Activated T-helper 1 cell treated with anti-CD3 and anti-CD28 coated beads, Interleukin-12 subunit alpha, Interleukin-12 subunit beta, Interleukin-2, Interleukin-4 antibody, amounts not matched to agents 30 ng/mL and 10 ng/mL and 1 ng/mL, durations not matched to agents 14 hours and 24 hours and 36 hours (primary cell): Measurements from ENCODE around the gene IL21R. TPM values are rescaled to one million over a fixed set of nuclear protein-coding genes. Genes with fewer than 3 reads are reported as not detected.

Experiments used
- DNase-seq: peaks from one replicate; pipeline ENCODE4 v3.0.0; 2021; ENCODE audit warnings: low spot score
- H3K27ac Mint-ChIP-seq: one replicate; pipeline ENCODE4 v1.8.0; 2021; ENCODE audit warnings: mild to moderate bottlenecking, mixed read lengths
- H3K27me3 Mint-ChIP-seq: one replicate; pipeline ENCODE4 v1.8.0; 2022; ENCODE audit warnings: mild to moderate bottlenecking, moderate library complexity, mixed read lengths; ENCODE audit not compliant: insufficient read depth
- H3K36me3 Mint-ChIP-seq: one replicate; pipeline ENCODE4 v1.8.0; 2021; ENCODE audit warnings: low read depth, mixed read lengths
- H3K4me1 Mint-ChIP-seq: one replicate; pipeline ENCODE4 v1.8.0; 2021; ENCODE audit warnings: low read depth, mixed read lengths
- H3K4me3 Mint-ChIP-seq: one replicate; pipeline ENCODE4 v1.8.0; 2021; ENCODE audit warnings: mild to moderate bottlenecking, moderate library complexity, mixed read lengths
- H3K9me3 Mint-ChIP-seq: one replicate; pipeline ENCODE4 v1.8.0; 2021; ENCODE audit warnings: mixed read lengths
- intact Hi-C: fragments of 100-400 bp; cut with micrococcal nuclease; formaldehyde crosslinking; loops from one replicate; pipeline ENCODE4 v1.15.1; 2024
- total RNA-seq: library from RNA; stranded (reverse); gene quantifications from 2 replicates; pipeline ENCODE4 v1.2.3, GENCODE V29; 2022

Gene IL21R
- total RNA-seq, 1 donor from 2014 or later: 101 TPM

DNA sequence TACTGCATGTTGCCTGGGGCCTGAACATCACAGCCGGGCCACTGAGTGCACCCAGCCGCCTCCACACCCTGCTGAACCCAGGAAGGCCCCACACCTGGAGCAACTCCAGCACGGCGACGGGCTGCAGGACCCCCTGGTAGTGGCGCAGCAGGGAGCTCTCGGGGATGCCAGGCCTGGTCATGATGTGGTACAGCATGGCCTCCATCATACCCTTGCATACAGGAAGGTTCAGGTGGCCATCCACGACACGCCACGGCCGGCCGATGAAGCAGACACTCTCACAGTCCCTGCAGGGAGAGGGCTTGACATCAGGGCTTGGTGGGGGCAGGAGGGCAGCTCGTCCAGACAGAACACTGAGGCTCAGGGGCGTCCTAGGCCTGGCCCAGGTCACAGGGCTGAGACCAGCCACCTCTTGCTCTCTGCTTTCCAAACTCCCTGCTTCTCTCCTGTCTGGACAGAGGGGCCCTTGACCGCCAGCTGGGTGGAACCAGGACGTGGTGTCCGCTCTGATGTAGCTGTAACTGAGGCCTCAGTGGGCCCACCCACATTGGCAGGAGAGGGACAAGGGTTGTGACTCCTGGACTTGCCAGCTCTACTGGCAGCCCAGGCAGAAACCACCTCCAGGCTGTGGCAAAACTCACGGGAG lies 60.3 kb downstream of the IL21R start:
- peaks cover 15% of the 10 kb centered on the region for H3K4me1 Mint-ChIP-seq
- H3K36me3 Mint-ChIP-seq: peaks cover 27% of the 10 kb centered on the region
- no peak overlapping the region for H3K4me3 Mint-ChIP-seq
- intact Hi-C loops: no loop called here
- H3K9me3 Mint-ChIP-seq: no peaks in the 10 kb centered on the region
- no peaks in the 10 kb centered on the region for H3K27me3 Mint-ChIP-seq
- DNase-seq: no peak
- no peak overlapping the region for H3K27ac Mint-ChIP-seq

DNA sequence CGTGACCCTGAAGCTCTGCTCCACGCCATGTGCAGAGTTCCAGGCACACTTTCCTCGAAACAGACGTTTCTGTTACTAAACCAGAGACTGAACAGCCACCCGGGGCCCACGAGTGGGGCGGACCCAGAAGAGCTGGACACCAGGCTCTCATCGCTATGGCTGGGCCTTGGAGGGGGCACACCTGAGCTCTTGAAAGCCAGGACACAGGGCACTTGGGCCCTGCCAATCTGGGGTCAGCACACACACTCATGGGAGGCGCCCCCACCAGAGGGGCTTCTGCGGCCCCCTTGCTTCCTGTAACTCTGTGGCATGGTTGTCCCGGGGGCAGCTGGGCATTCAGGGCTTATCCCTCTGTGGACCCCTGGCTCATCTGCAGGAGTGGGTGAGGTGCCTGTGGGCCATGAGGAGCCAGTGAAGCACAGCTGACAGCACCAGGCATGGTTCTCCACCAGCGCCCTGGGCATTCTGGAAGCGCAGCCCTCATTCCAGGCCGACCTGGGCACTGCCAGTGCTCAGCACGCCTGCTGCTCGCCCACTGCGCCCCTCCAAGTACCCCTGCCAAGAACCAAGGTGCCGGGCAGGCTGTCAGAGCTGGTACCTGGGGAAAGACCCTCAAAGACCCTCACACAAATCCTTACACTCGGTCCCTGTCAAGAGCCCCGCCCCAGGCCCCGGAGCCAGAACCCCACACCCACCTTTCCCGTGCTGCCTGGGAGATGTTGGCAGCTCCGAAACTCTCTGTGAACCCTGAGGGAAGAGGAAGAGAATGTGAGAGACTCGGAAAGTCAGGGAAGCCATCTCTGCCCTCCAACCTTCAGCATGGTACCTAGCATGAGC lies 61.1 kb downstream of the IL21R start:
- peak overlapping the region; percentile 63 for H3K27ac Mint-ChIP-seq
- peaks cover 31% of the 10 kb centered on the region for H3K36me3 Mint-ChIP-seq
- intact Hi-C loops: no loop called here
- no peak overlapping the region for H3K4me3 Mint-ChIP-seq
- H3K27me3 Mint-ChIP-seq: no peaks in the 10 kb centered on the region
- no peaks in the 10 kb centered on the region for H3K9me3 Mint-ChIP-seq
- peaks cover 13% of the 10 kb centered on the region for H3K4me1 Mint-ChIP-seq
- no peak for DNase-seq

DNA sequence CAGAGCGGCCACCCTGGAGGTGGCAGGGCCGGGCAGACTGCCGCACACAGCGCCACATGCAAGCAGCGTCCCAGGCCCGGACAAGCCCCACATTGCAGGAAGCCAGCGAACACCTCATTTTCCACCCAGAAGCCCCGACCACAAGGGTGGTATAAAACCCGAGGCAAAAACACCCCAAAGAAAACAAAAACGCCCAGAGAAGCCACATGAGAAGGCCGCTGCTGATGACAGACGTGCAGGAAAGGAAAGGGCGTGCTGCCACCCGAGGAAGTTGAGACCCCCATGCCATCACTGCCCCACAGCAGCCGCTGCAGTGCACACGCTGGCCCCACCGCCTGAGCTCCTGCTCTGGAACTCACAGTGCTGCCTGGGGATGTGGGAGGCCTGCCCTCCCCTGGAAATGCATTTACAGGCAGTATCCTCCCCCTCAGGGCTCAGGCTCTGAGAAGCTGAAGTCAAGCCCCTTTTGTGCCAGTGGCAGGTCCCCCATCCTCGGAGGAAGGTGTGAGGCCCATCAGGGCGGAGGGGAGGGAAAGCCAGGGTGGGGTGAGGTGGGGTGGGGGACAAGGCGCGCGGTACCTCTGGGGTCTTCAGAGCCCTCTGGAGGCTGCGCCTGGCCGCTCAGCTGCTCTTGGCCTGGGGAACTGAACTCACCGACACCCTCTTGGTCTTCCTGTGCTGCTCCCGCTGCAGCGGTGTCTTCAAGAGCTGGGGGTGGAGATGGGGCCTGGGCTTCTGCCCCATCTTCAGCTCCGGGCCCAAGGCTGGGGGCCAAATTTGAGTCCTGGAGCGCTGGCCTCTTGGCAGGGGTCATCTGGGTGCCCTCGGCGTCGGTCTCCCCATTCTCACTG lies 62.0 kb downstream of the IL21R start:
- H3K4me1 Mint-ChIP-seq: peaks cover 13% of the 10 kb centered on the region
- H3K36me3 Mint-ChIP-seq: peaks cover 33% of the 10 kb centered on the region
- peak overlapping the region; percentile 63 for H3K27ac Mint-ChIP-seq
- no peak for DNase-seq
- H3K27me3 Mint-ChIP-seq: no peaks in the 10 kb centered on the region
- intact Hi-C loops: no loop called here
- H3K4me3 Mint-ChIP-seq: no peak overlapping the region
- H3K9me3 Mint-ChIP-seq: no peaks in the 10 kb centered on the region

DNA sequence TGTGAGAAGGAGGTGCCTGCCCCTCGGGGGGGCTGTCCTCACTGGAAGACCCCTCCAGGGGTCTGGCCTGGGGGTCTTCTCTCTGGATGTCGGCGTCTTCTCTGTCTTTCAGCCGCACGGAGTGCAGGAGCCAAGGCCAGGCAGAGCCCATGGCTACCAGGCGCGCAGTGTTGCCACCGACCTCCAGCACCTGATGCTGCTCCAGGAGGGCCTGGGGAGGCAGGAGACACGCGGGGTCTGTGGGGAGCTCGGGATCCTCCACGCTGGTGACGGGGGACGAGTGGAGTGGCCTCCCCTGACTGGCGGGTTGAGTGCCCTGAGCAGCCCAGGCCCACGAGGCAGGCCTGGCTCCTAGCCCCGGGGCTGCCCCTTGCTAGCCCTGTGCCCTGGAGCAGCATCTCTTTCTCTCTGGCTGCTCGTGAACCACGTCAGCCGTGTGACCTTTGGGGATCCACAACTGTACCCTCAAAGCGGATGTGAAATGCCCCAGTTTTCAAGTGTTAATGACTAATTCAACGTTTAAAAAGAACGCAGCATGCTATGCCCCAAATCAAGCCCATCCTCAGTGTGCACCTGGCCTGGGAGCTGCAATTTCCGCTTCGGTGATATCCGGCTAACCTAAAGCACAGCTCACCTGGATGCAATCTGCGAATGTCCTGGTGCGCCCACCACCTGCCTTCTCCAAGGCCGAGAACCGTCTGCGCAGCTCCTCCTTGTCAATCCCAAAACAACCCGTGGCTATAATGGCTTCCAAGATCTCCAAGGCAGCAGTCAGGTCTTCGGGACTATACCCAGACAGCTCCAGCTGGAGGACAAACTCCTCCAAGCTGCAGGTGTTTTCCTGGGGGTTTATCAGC lies 62.9 kb downstream of the IL21R start:
- Mint-ChIP-seq H3K4me1 (peaks cover 7% of the 10 kb centered on the region), H3K27ac (peak overlapping the region; percentile 48), H3K4me3 (no peak overlapping the region), H3K36me3 (peaks cover 35% of the 10 kb centered on the region), H3K9me3 (no peaks in the 10 kb centered on the region), H3K27me3 (no peaks in the 10 kb centered on the region)
- intact Hi-C loops: no loop called here
- DNase-seq: no peak

DNA sequence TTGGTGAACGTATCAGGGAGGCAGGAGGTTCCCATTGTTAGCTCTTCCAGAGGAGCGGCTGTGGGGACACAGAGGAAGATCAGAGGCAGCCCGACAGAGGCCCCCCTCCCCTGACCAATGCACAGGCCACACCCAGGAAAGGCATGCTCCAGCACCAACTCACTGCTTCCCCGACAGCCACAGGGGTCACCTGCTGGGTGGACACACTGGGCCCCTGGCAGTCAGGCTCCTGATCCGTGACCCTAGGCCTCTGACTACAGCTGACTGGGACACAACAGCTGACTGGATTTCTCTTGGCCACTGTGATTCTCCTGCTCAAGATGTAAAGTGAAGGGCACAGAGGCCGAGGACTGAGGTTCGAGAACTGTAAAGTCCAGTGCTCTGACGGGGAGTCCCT lies 63.5 kb downstream of the IL21R start:
- Mint-ChIP-seq H3K27me3 (no peaks in the 10 kb centered on the region), H3K36me3 (peaks cover 37% of the 10 kb centered on the region), H3K9me3 (no peaks in the 10 kb centered on the region), H3K4me1 (peaks cover 7% of the 10 kb centered on the region), H3K27ac (peak overlapping the region; percentile 48), H3K4me3 (no peak overlapping the region)
- intact Hi-C loops: no loop called here
- no peak for DNase-seq

DNA sequence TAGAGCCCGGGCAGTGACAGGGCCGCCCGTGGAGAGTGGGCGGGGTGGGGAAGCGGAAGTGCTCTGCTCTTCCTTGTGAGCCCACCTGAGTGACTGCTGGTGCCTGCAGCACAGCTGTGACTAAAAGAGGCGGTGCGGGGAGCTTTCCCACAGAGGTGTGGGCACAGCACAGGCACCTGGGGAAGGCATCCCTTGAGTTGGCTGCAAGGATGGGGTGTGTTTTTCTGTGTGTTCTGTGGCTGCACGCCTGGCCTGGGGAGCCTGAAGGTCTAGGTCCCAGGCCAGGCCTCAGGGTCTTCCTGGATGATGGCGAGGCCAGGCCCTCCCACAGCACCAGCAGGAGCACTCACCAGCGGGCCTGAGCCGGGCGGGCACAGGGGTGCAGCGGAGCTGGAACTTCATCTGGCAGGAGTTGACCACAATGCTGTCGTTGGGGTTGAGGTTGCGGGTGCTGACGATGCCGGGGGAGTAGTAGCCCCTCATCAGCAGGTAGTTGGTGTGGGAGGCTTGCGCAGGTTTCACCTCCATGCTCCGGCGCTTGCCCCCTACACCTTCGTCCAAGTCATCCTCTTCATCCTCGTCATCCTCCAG lies 67.1 kb downstream of the IL21R start:
- intact Hi-C loops: no loop called here
- Mint-ChIP-seq H3K4me3 (no peak overlapping the region), H3K27ac (no peak overlapping the region), H3K9me3 (no peaks in the 10 kb centered on the region), H3K36me3 (peaks cover 60% of the 10 kb centered on the region), H3K4me1 (no peaks in the 10 kb centered on the region), H3K27me3 (no peaks in the 10 kb centered on the region)
- DNase-seq: no peak

DNA sequence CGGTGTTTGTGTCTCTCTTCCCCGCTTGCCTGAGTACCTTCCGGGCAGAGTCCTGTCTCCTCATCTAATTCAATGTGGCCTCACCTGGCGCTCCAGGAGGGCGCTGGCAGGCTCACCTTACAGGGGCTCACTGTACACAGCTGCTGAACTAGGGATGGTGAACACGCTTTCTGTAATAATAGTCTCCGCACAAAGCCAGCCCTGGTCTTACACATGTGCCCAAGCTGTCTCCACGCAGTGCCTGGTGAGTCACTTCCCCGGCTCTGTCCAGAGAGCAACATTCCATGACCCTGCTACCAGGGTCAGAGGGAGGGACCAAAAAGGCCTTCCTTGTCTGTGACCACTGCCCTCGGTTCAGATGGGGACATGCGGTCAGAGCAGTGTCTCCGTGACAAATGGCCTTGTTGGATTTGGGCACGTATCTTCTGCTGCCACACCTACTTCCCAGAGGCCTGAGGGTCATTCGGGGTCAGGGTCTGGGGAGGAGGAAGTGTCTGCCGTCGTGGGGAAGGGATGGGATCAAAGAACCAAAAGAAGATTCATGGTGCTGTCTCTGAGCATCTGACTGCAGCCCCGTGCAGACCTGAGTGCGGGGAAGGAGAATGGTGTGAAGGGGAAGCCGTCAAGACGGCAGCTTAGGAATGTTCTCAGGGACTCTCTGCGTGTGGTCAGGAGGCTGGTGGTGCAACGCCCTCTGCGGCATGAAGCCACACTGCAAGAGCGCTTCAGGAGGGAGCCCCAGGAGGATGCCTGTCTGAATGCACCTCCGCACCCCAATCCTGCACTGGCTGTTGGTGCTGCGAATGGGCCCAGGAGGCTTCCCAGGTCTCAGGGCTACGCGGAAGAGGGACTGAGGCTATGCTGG lies 68.8 kb downstream of the IL21R start:
- H3K9me3 Mint-ChIP-seq: no peaks in the 10 kb centered on the region
- no peak overlapping the region for H3K4me3 Mint-ChIP-seq
- no peaks in the 10 kb centered on the region for H3K27me3 Mint-ChIP-seq
- intact Hi-C loops: no loop called here
- DNase-seq: no peak
- H3K36me3 Mint-ChIP-seq: peaks cover 64% of the 10 kb centered on the region
- H3K27ac Mint-ChIP-seq: no peak overlapping the region
- H3K4me1 Mint-ChIP-seq: no peaks in the 10 kb centered on the region

DNA sequence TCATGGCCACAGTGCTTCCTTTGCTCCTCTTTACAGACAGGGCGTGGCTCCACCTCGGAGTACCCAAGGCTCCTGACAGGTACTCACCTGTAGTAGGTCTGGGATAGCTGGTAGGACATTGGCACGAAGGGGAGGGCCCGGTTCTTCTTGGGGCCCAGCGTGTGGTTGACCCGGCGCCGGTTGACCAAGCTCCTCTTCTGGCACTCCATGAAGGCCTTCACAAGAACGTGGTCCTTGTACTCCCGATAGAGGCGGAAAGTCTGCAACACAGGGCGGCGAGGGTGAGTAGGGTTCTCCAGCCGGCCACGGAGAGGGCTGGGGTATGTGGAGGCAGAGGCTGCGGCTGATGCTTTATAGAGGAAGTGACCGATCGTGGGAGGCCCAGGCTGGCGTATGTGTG lies 69.7 kb downstream of the IL21R start:
- Mint-ChIP-seq H3K4me3 (no peak overlapping the region), H3K4me1 (no peaks in the 10 kb centered on the region), H3K36me3 (peaks cover 59% of the 10 kb centered on the region), H3K27ac (no peak overlapping the region), H3K27me3 (no peaks in the 10 kb centered on the region), H3K9me3 (no peaks in the 10 kb centered on the region)
- no peak for DNase-seq
- intact Hi-C loops: no loop called here

DNA sequence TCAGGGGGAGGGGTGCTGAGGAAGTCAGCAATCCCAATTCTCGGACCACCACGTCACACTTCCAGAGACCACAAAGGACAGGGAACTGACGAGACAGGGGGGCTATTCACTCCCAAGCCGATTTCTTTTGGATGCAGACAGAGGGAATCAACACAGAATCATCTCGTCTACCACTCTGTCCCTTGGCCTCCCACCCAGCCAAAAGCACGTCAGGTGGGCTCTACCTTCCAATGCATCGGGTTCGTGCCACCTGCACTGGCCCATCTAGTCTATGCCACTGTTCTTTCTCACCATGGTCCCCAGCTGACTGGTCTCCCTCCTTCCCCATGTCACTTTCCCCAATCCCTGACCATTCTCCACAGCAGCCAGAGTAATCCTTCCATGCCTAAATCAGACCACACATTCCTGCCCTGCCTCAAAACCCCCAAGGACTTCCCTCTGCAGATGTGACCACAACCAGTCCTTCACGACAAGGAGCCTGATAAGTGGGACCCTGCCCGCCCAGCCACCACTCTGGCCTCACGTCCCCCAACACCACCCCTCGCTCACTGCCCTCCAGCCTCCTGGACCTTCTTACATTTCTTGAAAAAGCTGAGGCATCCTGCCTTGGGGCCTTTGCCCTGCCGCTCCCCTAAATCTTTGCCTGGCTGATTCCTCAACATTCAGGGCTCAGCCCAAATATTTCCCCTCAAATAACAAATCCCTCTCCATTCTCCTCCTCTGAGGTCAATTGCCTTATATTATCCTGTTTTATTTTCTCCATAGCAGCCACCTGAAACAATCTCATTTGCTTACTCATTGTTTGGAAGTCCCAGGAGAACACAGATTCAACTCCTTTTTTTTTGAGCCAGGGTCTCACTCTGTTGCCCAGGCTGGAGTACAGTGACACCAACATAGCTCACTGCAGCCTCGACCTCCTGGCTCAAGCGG lies 70.4 kb downstream of the IL21R start:
- no peak for DNase-seq
- Mint-ChIP-seq H3K27ac (no peak overlapping the region), H3K36me3 (peaks cover 64% of the 10 kb centered on the region), H3K9me3 (no peaks in the 10 kb centered on the region), H3K4me1 (no peaks in the 10 kb centered on the region), H3K4me3 (no peak overlapping the region), H3K27me3 (no peaks in the 10 kb centered on the region)
- intact Hi-C loops: no loop called here

DNA sequence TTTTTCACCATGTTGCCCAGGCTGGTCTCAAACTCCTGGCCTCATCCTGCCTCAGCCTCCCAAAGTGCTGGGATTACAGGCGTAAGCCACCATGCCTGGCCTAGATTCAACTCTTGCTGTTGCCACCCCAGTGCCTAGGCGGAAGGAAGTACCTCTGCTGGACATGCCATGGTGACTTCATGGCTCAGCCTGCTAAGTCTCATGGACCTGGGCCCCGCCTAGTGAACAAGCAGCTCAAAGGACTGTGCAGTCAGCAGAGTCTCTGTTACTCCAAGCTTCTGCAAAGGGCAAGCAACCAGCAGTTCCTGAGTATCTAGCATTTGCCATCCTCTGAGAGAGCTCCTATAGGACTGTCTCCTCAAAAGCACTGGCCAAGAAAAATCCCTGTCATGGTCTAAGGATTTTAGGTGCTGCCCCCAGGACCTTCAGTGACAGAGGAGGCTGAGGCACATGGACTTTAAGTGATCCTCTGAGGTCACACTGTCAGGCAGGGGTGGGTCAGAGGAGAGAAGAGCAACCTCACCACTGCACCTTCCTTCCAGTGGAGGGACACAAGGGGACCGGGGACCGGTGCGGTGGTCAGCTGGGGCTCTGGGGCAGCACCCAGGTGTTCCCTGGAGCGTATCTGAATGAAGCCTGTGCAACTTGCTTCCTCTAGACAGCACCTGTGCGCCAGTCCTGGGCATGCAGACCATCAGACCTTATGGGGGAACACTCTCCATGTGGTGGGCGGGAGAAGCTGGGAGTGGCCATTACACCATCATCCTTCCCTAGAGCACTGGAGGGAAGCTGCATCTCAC lies 71.3 kb downstream of the IL21R start:
- Mint-ChIP-seq H3K36me3 (peaks cover 60% of the 10 kb centered on the region), H3K27me3 (no peaks in the 10 kb centered on the region), H3K4me3 (no peak overlapping the region), H3K27ac (no peak overlapping the region), H3K4me1 (no peaks in the 10 kb centered on the region), H3K9me3 (no peaks in the 10 kb centered on the region)
- no peak for DNase-seq
- intact Hi-C loops: no loop called here
